Glomerular visceral epithelial cell (primary cell): ENCODE measurements around the gene PDZD2.
"Not testable (repeated sequence)": the region's sequence is repeated elsewhere in the genome, so short reads cannot be mapped to it uniquely, and the experiment has no call there.

Experiments used
- DNase-seq: peaks from one replicate; pipeline ENCODE4 v3.0.0-alpha.2; 2016; ENCODE audit errors: extremely low spot score

The PDZD2 gene

GRCh38 chr5:32076699-32077695, 438.1 kb downstream of the PDZD2 start:
- DNase-seq = peak; percentile 96

DNA sequence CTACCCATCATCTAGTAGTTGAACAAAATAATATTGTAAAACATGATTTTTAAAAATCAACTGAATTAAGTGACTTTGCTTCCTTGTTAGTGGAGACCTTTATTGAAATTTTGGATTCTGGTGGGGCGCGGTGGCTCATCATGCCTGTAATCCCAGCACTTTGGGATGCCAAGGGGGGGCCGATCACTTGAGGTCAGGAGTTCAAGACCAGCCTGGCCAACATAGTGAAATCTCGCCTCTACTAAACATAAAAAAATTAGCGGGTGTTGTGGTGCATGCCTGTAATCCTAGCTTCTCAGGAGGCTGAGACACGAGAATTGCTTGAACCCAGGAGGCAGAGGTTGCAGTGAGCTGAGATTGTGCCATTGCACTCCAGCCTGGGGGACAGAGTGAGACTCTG, 439.9 kb downstream of the PDZD2 start:
- not testable (repeated sequence) for DNase-seq

DNA sequence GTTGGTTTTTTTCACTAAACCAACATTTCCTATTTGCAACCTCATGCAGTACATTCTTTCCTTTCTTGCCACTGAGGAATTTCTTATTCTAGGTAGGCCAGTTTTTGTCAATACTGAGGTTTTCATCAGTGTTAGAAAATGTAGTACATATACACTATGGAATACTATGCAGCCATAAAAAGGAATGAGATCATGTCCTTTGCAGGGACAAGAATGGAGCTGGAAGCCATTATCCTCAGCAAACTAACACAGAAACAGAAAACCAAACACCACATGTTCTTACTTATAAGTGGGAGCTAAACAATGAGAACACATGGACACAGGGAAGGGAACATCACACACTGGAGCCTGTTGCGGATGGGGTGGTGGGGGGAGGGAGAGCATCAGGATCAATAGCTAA, 441.6 kb downstream of the PDZD2 start:
- not testable (repeated sequence) for DNase-seq

- DNase-seq = no peak
Observed at GRCh38 chr5:32082701-32083100, 443.8 kb downstream of the PDZD2 start.

- no peak for DNase-seq
Observed at GRCh38 chr5:32083981-32084430, 445.1 kb downstream of the PDZD2 start.

DNA sequence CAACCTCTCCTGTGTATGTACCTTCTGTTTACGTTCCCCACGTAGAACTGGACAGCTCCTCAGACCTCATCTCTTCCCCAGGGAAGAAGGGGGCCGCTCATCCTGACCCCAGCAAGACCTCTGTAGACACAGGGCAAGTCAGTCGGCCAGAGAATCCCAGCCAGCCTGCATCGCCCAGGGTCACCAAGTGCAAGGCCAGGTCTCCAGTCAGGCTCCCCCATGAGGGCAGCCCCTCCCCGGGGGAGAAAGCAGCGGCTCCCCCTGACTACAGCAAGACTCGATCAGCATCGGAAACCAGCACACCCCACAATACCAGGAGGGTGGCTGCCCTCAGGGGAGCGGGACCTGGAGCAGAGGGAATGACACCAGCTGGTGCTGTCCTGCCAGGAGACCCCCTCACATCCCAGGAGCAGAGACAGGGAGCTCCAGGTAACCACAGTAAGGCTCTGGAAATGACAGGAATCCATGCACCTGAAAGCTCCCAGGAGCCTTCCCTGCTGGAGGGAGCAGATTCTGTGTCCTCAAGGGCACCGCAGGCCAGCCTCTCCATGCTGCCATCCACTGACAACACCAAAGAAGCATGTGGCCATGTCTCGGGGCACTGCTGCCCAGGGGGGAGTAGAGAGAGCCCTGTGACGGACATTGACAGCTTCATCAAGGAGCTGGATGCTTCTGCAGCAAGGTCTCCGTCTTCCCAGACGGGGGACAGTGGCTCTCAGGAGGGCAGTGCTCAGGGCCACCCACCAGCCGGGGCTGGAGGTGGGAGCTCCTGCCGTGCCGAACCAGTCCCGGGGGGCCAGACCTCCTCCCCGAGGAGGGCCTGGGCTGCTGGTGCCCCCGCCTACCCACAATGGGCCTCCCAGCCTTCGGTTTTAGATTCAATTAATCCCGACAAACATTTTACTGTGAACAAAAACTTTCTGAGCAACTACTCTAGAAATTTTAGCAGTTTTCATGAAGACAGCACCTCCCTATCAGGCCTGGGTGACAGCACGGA, 448.5 kb downstream of the PDZD2 start:
- DNase-seq = no peak

GRCh38 chr5:32088214-32088613, 449.3 kb downstream of the PDZD2 start:
- DNase-seq = no peak

GRCh38 chr5:32089146-32090000, 450.4 kb downstream of the PDZD2 start:
- no peak for DNase-seq

GRCh38 chr5:32090026-32090754, 451.3 kb downstream of the PDZD2 start:
- DNase-seq = no peak

DNA sequence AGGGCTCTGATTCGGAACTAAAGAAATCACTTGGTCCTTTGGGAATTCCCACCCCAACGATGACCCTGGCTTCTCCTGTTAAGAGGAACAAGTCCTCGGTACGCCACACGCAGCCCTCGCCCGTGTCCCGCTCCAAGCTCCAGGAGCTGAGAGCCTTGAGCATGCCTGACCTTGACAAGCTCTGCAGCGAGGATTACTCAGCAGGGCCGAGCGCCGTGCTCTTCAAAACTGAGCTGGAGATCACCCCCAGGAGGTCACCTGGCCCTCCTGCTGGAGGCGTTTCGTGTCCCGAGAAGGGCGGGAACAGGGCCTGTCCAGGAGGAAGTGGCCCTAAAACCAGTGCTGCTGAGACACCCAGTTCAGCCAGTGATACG, 451.8 kb downstream of the PDZD2 start:
- DNase-seq = no peak

DNA sequence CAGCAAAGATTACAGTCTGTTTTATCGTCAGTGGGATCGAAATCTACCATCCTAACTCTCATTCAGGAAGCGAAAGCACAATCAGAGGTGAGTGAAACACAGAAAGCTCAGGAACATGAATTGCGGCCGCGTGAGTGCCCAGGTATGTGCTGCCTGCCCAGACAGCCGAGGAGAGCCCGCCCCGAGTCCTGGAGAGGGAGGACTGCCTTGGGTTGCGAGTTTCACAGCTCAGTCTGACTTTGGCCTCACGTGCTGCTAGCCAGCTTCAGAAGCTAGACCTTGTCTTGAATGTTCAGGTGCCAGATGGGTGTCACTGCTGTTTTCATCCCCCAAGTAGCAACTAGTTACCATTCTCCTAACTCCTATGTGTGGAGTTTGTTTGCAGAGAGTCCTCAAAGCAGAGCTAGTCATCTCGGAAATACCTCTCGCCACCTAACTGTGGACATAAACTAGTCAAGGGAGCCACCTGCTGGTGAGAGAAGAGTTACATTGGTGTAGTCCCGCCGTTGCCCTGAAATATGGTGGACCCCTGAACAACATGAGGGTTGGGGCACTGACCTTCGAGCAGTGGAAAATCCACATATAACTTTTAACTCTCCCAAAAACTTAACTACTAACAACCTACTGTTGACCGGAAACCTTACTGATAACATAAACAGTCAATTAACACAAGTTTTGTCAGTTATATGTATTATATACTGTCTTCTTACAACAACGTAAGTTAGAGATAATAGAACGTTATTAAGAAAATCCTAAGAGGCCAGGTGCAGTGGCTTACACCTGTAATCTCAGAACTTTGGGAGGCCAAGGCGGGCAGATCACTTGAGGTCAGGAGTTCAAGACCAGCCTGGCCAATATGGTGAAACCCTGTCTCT, 454.2 kb downstream of the PDZD2 start:
- DNase-seq = peak; percentile 77

DNA sequence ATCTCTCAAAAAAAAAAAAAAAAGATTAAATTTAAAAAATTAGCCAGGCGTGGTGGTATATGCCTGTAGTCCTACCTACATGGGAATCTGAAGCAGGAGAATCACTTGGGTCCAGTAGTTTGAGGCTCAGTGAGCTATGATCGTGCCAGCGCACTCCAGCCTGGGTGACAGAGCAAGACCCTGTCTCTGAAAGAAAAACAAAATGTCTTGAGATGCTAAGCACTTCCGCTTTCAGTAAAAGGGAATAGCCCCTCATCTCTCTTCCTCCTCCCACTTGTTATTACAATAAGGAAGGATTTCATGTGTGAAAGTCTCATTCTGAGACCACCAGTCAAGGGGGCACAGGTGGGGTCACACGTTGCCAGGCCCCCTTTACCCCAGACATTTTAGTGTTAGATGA, 455.8 kb downstream of the PDZD2 start:
- no peak for DNase-seq

DNA sequence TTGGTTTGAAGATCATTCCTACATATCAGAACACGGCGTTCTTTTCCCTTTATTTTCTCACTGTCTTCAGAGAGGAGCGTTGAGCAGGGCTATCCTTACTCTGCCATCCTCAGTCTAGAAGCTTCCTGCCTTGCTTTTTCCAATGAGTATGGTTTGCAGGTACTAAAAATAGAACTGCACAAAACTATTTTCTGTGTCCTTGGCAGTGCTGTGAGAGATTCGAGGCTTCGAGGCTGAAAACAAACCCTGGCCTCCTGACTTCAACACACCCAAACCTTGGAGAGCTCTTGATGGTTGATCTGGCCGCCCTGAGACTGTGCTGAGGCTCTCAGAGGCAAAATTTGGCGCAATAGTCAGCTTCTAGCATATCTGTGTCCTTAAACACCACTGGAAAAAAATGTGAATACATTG, 456.3 kb downstream of the PDZD2 start:
- DNase-seq = no peak

- DNase-seq = no peak
Observed at GRCh38 chr5:32096891-32097595, 458.1 kb downstream of the PDZD2 start.

DNA sequence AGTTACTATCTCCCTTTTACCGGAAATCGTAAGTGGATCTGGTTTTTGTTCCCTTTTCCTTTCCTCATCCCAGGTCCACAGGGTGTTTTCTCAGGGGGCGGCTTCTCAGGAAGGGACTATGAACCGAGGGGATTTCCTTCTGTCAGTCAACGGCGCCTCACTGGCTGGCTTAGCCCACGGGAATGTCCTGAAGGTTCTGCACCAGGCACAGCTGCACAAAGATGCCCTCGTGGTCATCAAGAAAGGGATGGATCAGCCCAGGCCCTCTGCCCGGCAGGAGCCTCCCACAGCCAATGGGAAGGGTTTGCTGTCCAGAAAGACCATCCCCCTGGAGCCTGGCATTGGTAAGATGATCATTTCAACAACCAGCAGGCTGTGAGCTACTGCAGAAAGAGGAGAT, 459.4 kb downstream of the PDZD2 start:
- no peak for DNase-seq

- no peak for DNase-seq
Observed at GRCh38 chr5:32098890-32099310, 460.0 kb downstream of the PDZD2 start.

DNA sequence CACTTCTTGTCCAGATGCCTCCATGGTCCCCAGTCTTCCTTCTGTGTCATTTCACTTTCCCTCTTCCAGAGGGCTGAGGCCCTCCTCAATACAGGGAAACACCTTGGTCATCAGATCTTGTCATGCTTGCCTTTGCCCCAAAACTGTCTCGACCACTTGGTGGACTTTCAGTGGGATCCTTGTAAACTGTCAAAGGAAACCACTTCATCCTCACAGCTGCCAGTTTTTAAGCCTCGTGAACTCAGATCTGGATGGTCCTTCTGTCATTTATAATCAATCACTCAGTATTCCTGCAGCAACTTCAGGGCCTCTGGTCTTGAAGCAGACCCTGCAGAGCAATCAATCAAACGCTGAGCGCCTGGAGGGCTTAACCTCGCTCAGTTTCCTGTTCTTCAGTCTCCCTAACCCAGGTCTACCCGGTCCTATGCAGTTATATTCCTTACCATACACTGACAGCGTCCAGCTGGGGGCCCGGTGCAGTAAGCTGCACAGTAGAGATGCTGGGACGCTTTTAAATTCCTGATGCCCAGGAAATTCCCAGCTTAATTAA, 460.6 kb downstream of the PDZD2 start:
- DNase-seq = no peak

DNA sequence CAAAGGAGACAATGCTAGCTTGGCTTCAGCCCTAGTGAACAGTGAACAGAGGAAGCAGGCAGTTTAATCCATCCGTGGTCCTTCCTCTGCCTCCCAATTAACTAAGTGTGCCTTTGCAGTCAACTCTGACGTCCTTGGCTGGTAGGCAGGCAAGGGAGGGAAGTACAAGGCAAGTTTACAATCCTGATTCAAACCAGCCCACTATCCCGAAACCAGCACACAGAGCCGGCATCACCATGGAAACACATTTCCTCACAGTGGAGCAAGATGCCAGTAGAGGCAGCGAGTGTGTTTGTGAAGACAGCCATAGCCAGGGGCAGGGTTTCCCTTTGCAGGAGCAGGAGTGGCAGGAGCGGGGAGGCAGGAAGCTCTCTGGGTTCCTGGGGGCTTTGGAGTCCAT, 461.3 kb downstream of the PDZD2 start:
- DNase-seq = no peak
